ENCODE measurements around the gene LPCAT1. TPM values are rescaled to one million over a fixed set of nuclear protein-coding genes. Genes with fewer than 3 reads are reported as not detected.
A peak's percentile ranks its signal among the peaks of the same experiment; 100 is the strongest.

The LPCAT1 gene
- total RNA-seq, 3 donors from 2014 or later, result 19.4 to 39.3 (median 21.4) TPM

DNA sequence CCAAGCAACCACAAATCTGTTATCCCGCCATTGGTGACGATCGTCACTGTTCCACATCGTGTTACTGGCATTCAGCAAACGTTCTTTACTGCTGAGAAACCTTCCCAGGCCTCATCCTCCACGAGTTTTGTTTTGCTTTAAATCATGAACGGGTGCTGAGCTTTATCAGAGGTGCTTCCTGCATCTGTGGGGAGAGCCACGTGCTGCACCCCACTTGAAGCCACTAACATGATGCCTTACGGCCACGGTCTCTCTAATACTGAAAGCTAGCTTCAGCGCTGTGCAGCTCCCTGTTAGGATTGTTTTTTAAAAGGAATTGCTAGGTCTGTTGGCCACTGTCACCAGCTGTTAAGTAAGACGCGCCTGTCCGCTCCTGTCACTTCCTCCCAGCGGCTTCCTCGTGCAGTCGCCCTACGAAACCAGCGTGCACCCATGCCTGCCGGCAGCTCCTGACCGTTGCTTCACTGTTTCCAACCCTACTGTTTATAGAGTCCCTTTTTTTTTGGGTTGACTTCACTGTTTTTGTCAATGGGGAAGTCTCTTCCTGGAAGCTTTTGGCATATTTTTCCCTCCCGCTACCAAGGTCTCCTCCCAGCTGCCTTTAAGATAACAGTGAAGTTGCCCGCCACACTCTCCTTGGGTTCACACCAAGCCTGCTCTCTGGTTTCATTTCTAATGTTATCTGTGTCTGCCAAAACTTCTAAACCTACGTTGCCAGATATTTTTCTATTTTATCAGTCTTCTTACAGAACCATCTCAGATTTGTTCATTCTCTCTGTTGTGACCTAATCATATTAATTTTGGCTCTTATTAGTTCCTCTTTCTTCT is 20.3 kb downstream of the LPCAT1 start:
- Histone ChIP-seq H3K27ac (no peak overlapping the region), H3K27me3 (no peaks in the 10 kb centered on the region), H3K4me3 (no peak overlapping the region), H3K36me3 (no peaks in the 10 kb centered on the region), H3K9me3 (no peaks in the 10 kb centered on the region), H3K4me1 (no peaks in the 10 kb centered on the region)
- intact Hi-C loops (cut with DNase I; ENCODE audit: low total_unique reads), result no loop called here
- no peak for DNase-seq (ENCODE audit: low spot score in 2 of 2)
- TF ChIP-seq POLR2AphosphoS5 (IDR thresholded peaks at IDR 0.05) (peak in 1 of 3 donors; percentile 27), POLR2A (IDR thresholded peaks at IDR 0.05) (no peak)

DNA sequence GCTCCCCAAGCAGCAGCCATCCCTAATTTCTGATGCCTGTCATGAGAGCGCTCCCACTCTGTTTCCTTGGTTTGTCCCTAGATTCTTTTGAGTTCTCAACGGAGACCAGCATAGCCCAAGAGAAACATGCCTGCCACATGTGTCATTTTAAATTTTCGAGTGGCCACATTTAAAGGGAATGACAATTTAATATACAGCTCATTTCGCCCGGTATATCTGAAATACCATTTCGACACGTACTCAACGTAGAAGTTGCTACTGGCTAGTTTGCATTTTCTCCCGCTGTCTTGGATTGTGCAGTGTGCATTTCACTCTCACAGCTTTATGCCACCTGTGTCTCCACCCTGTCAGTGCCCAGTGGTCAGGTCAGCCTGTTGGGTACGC is 21.0 kb downstream of the LPCAT1 start:
- H3K27me3 ChIP-seq, result no peaks in the 10 kb centered on the region
- DNase-seq (ENCODE audit: low spot score in 2 of 2), result no peak
- H3K36me3 ChIP-seq, result no peaks in the 10 kb centered on the region
- H3K27ac ChIP-seq, result no peak overlapping the region
- no peak overlapping the region for H3K4me3 ChIP-seq
- TF ChIP-seq POLR2AphosphoS5 (IDR thresholded peaks at IDR 0.05) (no peak), CTCF (IDR thresholded peaks at IDR 0.05) (no peak), POLR2A (IDR thresholded peaks at IDR 0.05) (no peak)
- no peaks in the 10 kb centered on the region for H3K9me3 ChIP-seq
- H3K4me1 ChIP-seq, result no peaks in the 10 kb centered on the region
- intact Hi-C loops (cut with DNase I; ENCODE audit: low total_unique reads), result no loop called here

- Histone ChIP-seq H3K4me1 (no peaks in the 10 kb centered on the region), H3K4me3 (no peak overlapping the region), H3K36me3 (no peaks in the 10 kb centered on the region), H3K27me3 (no peaks in the 10 kb centered on the region), H3K27ac (no peak overlapping the region), H3K9me3 (no peaks in the 10 kb centered on the region)
- TF ChIP-seq POLR2A (IDR thresholded peaks at IDR 0.05) (no peak), POLR2AphosphoS5 (IDR thresholded peaks at IDR 0.05) (no peak), CTCF (IDR thresholded peaks at IDR 0.05) (no peak)
- no peak for DNase-seq (ENCODE audit: low spot score in 2 of 2)
- intact Hi-C loops (cut with DNase I; ENCODE audit: low total_unique reads), result no loop called here
These were observed 21.6 kb downstream of the LPCAT1 start for GRCh38 chr5:1502046-1502736.

- no peaks in the 10 kb centered on the region for H3K9me3 ChIP-seq
- H3K4me3 ChIP-seq, result no peak overlapping the region
- no peaks in the 10 kb centered on the region for H3K36me3 ChIP-seq
- no peak for TF ChIP-seq POLR2AphosphoS5 (IDR thresholded peaks at IDR 0.05)
- TF ChIP-seq POLR2A (IDR thresholded peaks at IDR 0.05), result no peak
- no peak for TF ChIP-seq CTCF (IDR thresholded peaks at IDR 0.05)
- intact Hi-C loops (cut with DNase I; ENCODE audit: low total_unique reads), result no loop called here
- DNase-seq (ENCODE audit: low spot score in 2 of 2), result no peak
- no peaks in the 10 kb centered on the region for H3K27me3 ChIP-seq
- peak overlapping the region in 1 of 2 donors; percentile 7 for H3K27ac ChIP-seq
- no peaks in the 10 kb centered on the region for H3K4me1 ChIP-seq
These were observed 22.3 kb downstream of the LPCAT1 start for GRCh38 chr5:1501372-1502045.

GRCh38 chr5:1500411-1501091 is 23.2 kb downstream of the LPCAT1 start:
- Histone ChIP-seq H3K27ac (peak overlapping the region in 1 of 2 donors; percentile 7), H3K27me3 (no peaks in the 10 kb centered on the region), H3K4me1 (no peaks in the 10 kb centered on the region), H3K36me3 (no peaks in the 10 kb centered on the region), H3K4me3 (no peak overlapping the region), H3K9me3 (no peaks in the 10 kb centered on the region)
- intact Hi-C loops (cut with DNase I; ENCODE audit: low total_unique reads), result no loop called here
- DNase-seq (ENCODE audit: low spot score in 2 of 2), result no peak
- TF ChIP-seq POLR2A (IDR thresholded peaks at IDR 0.05) (no peak), CTCF (IDR thresholded peaks at IDR 0.05) (no peak), POLR2AphosphoS5 (IDR thresholded peaks at IDR 0.05) (no peak)

Data from breast epithelium (tissue), 4 donors.